ACC112 (cell line): ENCODE results near the gene GFRA4.

Experiments used
- H2AFZ ChIP-seq: fragments of 200-600 bp; sonication (generic); one replicate; pipeline ENCODE4 v1.6.0; 2017; ENCODE audit warnings: antibody characterized with exemption, low read length; ENCODE audit not compliant: unreplicated experiment
- H3K27ac ChIP-seq: fragments of 200-600 bp; sonication (generic); 2 replicates; pipeline ENCODE4 v1.5.1; 2014; ENCODE audit warnings: low read depth, mild to moderate bottlenecking, antibody characterized with exemption, low read length, moderate library complexity
- H3K27me3 ChIP-seq: fragments of 200-600 bp; sonication (generic); 2 replicates; pipeline ENCODE4 v1.6.1; 2014; ENCODE audit warnings: mild to moderate bottlenecking, antibody characterized with exemption, low read length, moderate library complexity, mixed read lengths; ENCODE audit not compliant: insufficient read depth
- H3K36me3 ChIP-seq: fragments of 200-600 bp; sonication (generic); 2 replicates; pipeline ENCODE4 v1.6.1; 2016; ENCODE audit warnings: mild to moderate bottlenecking, antibody characterized with exemption, low read length, moderate library complexity, mixed read lengths; ENCODE audit not compliant: insufficient read depth
- H3K4me1 ChIP-seq: fragments of 200-600 bp; sonication (generic); one replicate; pipeline ENCODE4 v1.6.1; 2016; ENCODE audit warnings: low read length, mixed read lengths; ENCODE audit not compliant: insufficient read depth, unreplicated experiment, control insufficient read depth
- H3K4me3 ChIP-seq: fragments of 200-600 bp; sonication (generic); 2 replicates; pipeline ENCODE4 v1.5.1; 2014; ENCODE audit warnings: mild to moderate bottlenecking, low read depth, low read length
- H3K79me2 ChIP-seq: fragments of 200-600 bp; sonication (generic); one replicate; pipeline ENCODE4 v1.6.0; 2016; ENCODE audit warnings: low read length; ENCODE audit not compliant: control insufficient read depth, unreplicated experiment, insufficient read depth

Gene GFRA4

GRCh38 chr20:3693376-3693775 lies 30.2 kb upstream of the GFRA4 start:
- Histone ChIP-seq H3K27me3 (0 out of 2 replicates have a peak, but pooled peaks cover 2% of the 10 kb centered on the region), H3K79me2 (no peaks in the 10 kb centered on the region), H3K36me3 (no peaks in the 10 kb centered on the region)

GRCh38 chr20:3692706-3693294 lies 29.6 kb upstream of the GFRA4 start:
- Histone ChIP-seq H2AFZ (no peak overlapping the region), H3K4me1 (no peaks in the 10 kb centered on the region), H3K79me2 (no peaks in the 10 kb centered on the region), H3K36me3 (no peaks in the 10 kb centered on the region), H3K4me3 (no peak overlapping the region), H3K27ac (no peak overlapping the region), H3K27me3 (no peaks in the 10 kb centered on the region)

More at GRCh38 chr20:3693376-3693775, 30.2 kb upstream of the GFRA4 start:
- no peak overlapping the region for H3K4me3 ChIP-seq
- no peaks in the 10 kb centered on the region for H3K4me1 ChIP-seq
- no peak overlapping the region for H3K27ac ChIP-seq
- H2AFZ ChIP-seq = no peak overlapping the region

GRCh38 chr20:3691897-3692296 lies 28.7 kb upstream of the GFRA4 start:
- no peaks in the 10 kb centered on the region for H3K27me3 ChIP-seq
- H3K4me3 ChIP-seq = no peak overlapping the region
- no peak overlapping the region for H2AFZ ChIP-seq
- no peaks in the 10 kb centered on the region for H3K36me3 ChIP-seq
- peaks cover 6% of the 10 kb centered on the region for H3K4me1 ChIP-seq
- H3K27ac ChIP-seq = no peak overlapping the region
- no peaks in the 10 kb centered on the region for H3K79me2 ChIP-seq

- H3K79me2 ChIP-seq = no peaks in the 10 kb centered on the region
- H3K36me3 ChIP-seq = no peaks in the 10 kb centered on the region
- H2AFZ ChIP-seq = no peak overlapping the region
These were observed 28.1 kb upstream of the GFRA4 start for GRCh38 chr20:3691306-3691705.

GRCh38 chr20:3690413-3690812 lies 27.2 kb upstream of the GFRA4 start:
- Histone ChIP-seq H3K36me3 (no peaks in the 10 kb centered on the region), H3K79me2 (no peaks in the 10 kb centered on the region), H3K4me1 (peaks cover 11% of the 10 kb centered on the region), H3K27ac (no peak overlapping the region), H3K27me3 (no peaks in the 10 kb centered on the region), H2AFZ (no peak overlapping the region), H3K4me3 (no peak overlapping the region)

More at GRCh38 chr20:3691306-3691705, 28.1 kb upstream of the GFRA4 start:
- Histone ChIP-seq H3K27ac (no peak overlapping the region), H3K4me1 (peaks cover 11% of the 10 kb centered on the region), H3K27me3 (no peaks in the 10 kb centered on the region), H3K4me3 (no peak overlapping the region)

GRCh38 chr20:3689978-3690377 lies 26.8 kb upstream of the GFRA4 start:
- Histone ChIP-seq H2AFZ (no peak overlapping the region), H3K27ac (no peak overlapping the region), H3K4me1 (peaks cover 11% of the 10 kb centered on the region), H3K4me3 (no peak overlapping the region), H3K79me2 (no peaks in the 10 kb centered on the region), H3K27me3 (no peaks in the 10 kb centered on the region), H3K36me3 (no peaks in the 10 kb centered on the region)

GRCh38 chr20:3687655-3688054 lies 24.5 kb upstream of the GFRA4 start:
- H3K4me3 ChIP-seq = no peak overlapping the region

GRCh38 chr20:3686867-3687321 lies 23.7 kb upstream of the GFRA4 start:
- H2AFZ ChIP-seq = peak overlapping the region; percentile 66
- H3K27ac ChIP-seq = no peak overlapping the region

More at GRCh38 chr20:3687655-3688054, 24.5 kb upstream of the GFRA4 start:
- H3K4me1 ChIP-seq = peaks cover 11% of the 10 kb centered on the region
- H2AFZ ChIP-seq = no peak overlapping the region
- no peak overlapping the region for H3K27ac ChIP-seq
- no peaks in the 10 kb centered on the region for H3K27me3 ChIP-seq
- H3K79me2 ChIP-seq = no peaks in the 10 kb centered on the region
- H3K36me3 ChIP-seq = no peaks in the 10 kb centered on the region

GRCh38 chr20:3686421-3686820 lies 23.2 kb upstream of the GFRA4 start:
- Histone ChIP-seq H3K4me3 (no peak overlapping the region), H2AFZ (no peak overlapping the region), H3K36me3 (no peaks in the 10 kb centered on the region), H3K4me1 (peaks cover 11% of the 10 kb centered on the region), H3K27ac (no peak overlapping the region), H3K27me3 (peaks cover 11% of the 10 kb centered on the region), H3K79me2 (no peaks in the 10 kb centered on the region)

More at GRCh38 chr20:3686867-3687321, 23.7 kb upstream of the GFRA4 start:
- Histone ChIP-seq H3K36me3 (no peaks in the 10 kb centered on the region), H3K27me3 (peaks cover 7% of the 10 kb centered on the region), H3K79me2 (no peaks in the 10 kb centered on the region), H3K4me1 (peaks cover 11% of the 10 kb centered on the region), H3K4me3 (no peak overlapping the region)

- Histone ChIP-seq H3K79me2 (no peaks in the 10 kb centered on the region), H2AFZ (no peak overlapping the region), H3K27me3 (peaks cover 16% of the 10 kb centered on the region), H3K4me3 (no peak overlapping the region), H3K27ac (no peak overlapping the region), H3K36me3 (no peaks in the 10 kb centered on the region), H3K4me1 (peaks cover 11% of the 10 kb centered on the region)
These were observed 22.1 kb upstream of the GFRA4 start for GRCh38 chr20:3685341-3685740.
